Neural progenitor cell (in vitro differentiated cells): ENCODE data around the gene VAV3.

ENCODE experiments used
- CTCF ChIP-seq: fragments of 200-600 bp; sonication (generic); IDR thresholded peaks from 2 replicates; pipeline ENCODE4 v1.5.1; 2017; ENCODE audit warnings: antibody characterized with exemption, mild to moderate bottlenecking
- EZH2 ChIP-seq: fragments of 200-600 bp; sonication (generic); IDR thresholded peaks from 2 replicates; pipeline ENCODE4 v1.6.1; 2017; ENCODE audit warnings: antibody characterized with exemption, mild to moderate bottlenecking, moderate library complexity

- no peak for TF ChIP-seq CTCF
- TF ChIP-seq EZH2 = no peak
Observed at GRCh38 chr1:107949467-107950253, 15.3 kb downstream of the VAV3 start.
